OCI-LY7 (cell line): Measurements from ENCODE around the gene USP25. TPM values are rescaled to one million over a fixed set of nuclear protein-coding genes. Genes with fewer than 3 reads are reported as not detected.

ENCODE experiments used
- BruUV-seq: library from RNA; stranded (reverse); fragments of 400-500 nt; replicated peaks from 2 replicates; lab custom pipeline; 2021; lab: Mats Ljungman, UMichigan
- CTCF ChIA-PET: fragments of 300-600 bp; sonication (Branson Sonifier 250); formaldehyde crosslinking; loops from one replicate; lab custom pipeline; 2022; ENCODE audit warnings: antibody characterized with exemption; ENCODE audit not compliant: unreplicated experiment; lab: Charles Lee
- POLR2A ChIA-PET: fragments of 300-600 bp; sonication (Branson Sonifier 250); formaldehyde crosslinking; loops from one replicate; lab custom pipeline; 2022; ENCODE audit warnings: antibody characterized with exemption; lab: Charles Lee
- DNase-seq: peaks from one replicate; pipeline ENCODE4 v3.0.0-alpha.2; 2015; ENCODE audit warnings: low spot score
- H2AFZ ChIP-seq: fragments of 200-600 bp; sonication (generic), shearing (Covaris generic); 2 replicates; pipeline ENCODE4 v1.6.1; 2014; ENCODE audit warnings: mild to moderate bottlenecking, antibody characterized with exemption, low read length, moderate library complexity
- H3K27ac ChIP-seq: fragments of 200-600 bp; sonication (generic); 2 replicates; pipeline ENCODE4 v1.5.1; 2014; ENCODE audit warnings: mixed run types, low read depth, mild to moderate bottlenecking, moderate library complexity, low read length, inconsistent platforms; ENCODE audit not compliant: poor library complexity, severe bottlenecking
- H3K36me3 ChIP-seq: fragments of 200-600 bp; sonication (generic); 2 replicates; pipeline ENCODE4 v1.6.1; 2014; ENCODE audit warnings: mild to moderate bottlenecking, antibody characterized with exemption, low read length, moderate library complexity, mixed read lengths; ENCODE audit not compliant: insufficient read depth
- H3K4me1 ChIP-seq: fragments of 200-600 bp; sonication (generic); 2 replicates; pipeline ENCODE4 v1.5.1; 2014; ENCODE audit warnings: mild to moderate bottlenecking, low read length; ENCODE audit not compliant: insufficient read depth, poor library complexity, severe bottlenecking
- H3K4me2 ChIP-seq: fragments of 200-600 bp; sonication (generic); 2 replicates; pipeline ENCODE4 v1.6.1; 2014; ENCODE audit warnings: mild to moderate bottlenecking, low read length
- H3K4me3 ChIP-seq: fragments of 200-600 bp; sonication (generic); 2 replicates; pipeline ENCODE4 v1.5.1; 2014; ENCODE audit warnings: mild to moderate bottlenecking, low read depth, low read length; ENCODE audit not compliant: poor library complexity, severe bottlenecking
- H3K79me2 ChIP-seq: fragments of 200-600 bp; sonication (generic); 2 replicates; pipeline ENCODE4 v1.6.1; 2016; ENCODE audit warnings: low read depth, mild to moderate bottlenecking, low read length, moderate library complexity, mixed read lengths; ENCODE audit not compliant: insufficient read depth
- H3K9me2 ChIP-seq: fragments of 200-600 bp; sonication (generic); 2 replicates; pipeline ENCODE4 v1.6.1; 2016; ENCODE audit warnings: mild to moderate bottlenecking, low read length, mixed read lengths; ENCODE audit not compliant: insufficient read depth
- H3K9me3 ChIP-seq: fragments of 200-600 bp; sonication (generic); 2 replicates; pipeline ENCODE4 v1.6.1; 2014; ENCODE audit warnings: mild to moderate bottlenecking, mixed run types, low read length, mixed read lengths
- H4K20me1 ChIP-seq: fragments of 200-600 bp; sonication (generic); 2 replicates; pipeline ENCODE4 v1.6.1; 2014; ENCODE audit warnings: mild to moderate bottlenecking, antibody characterized with exemption, low read length, moderate library complexity, mixed read lengths; ENCODE audit not compliant: insufficient read depth
- CTCF ChIP-seq: fragments of 200-600 bp; sonication (generic); conservative IDR thresholded peaks from 2 replicates; pipeline ENCODE4 v1.5.1; 2014; ENCODE audit warnings: mild to moderate bottlenecking, antibody characterized with exemption, low read length, moderate library complexity, mixed read lengths
- EZH2phosphoT487 ChIP-seq: fragments of 200-600 bp; sonication (generic); IDR thresholded peaks from 2 replicates; pipeline ENCODE4 v1.6.1; 2018; ENCODE audit warnings: low read depth, borderline replicate concordance, mild to moderate bottlenecking, mixed run types, antibody characterized with exemption, low read length, moderate library complexity, mixed read lengths
- intact Hi-C: fragments of 100-400 bp; cut with micrococcal nuclease; formaldehyde crosslinking; loops from one replicate; pipeline ENCODE4 v1.10.0; 2022; ENCODE audit not compliant: unreplicated experiment
- total RNA-seq, 2 experiments: library from RNA; depleted of rRNA in 1 of 2; stranded (reverse); fragments of >200 nt in 1 of 2; shearing (Covaris generic) in 1 of 2; gene quantifications; 2 replicates each; pipeline ENCODE4 v1.2.3, GENCODE V29; 2014 to 2022

USP25 gene
- total RNA-seq, 2 experiments from 2014 or later = 25.1 to 28.1 TPM

- POLR2A ChIA-PET = interaction anchor here (0.7 to 1.3 kb wide), 2 partner anchors 10 to 1659 kb away, joined by 3 to 8 read pairs; partner anchors contain the start of gene RBM11
- CTCF ChIA-PET = no interaction called here
- no peak overlapping the region for H3K27ac ChIP-seq
- H3K4me3 ChIP-seq = no peak overlapping the region
- no peaks in the 10 kb centered on the region for H3K79me2 ChIP-seq
- H3K4me2 ChIP-seq = no peak overlapping the region
- TF ChIP-seq EZH2phosphoT487 (no peak), CTCF (no peak)
- BruUV-seq = no TSS peak
- no peaks in the 10 kb centered on the region for H4K20me1 ChIP-seq
- H3K4me1 ChIP-seq = peaks cover 16% of the 10 kb centered on the region
- DNase-seq = no peak
- H2AFZ ChIP-seq = no peak overlapping the region
- intact Hi-C loops = no loop called here
- H3K9me2 ChIP-seq = no peaks in the 10 kb centered on the region
- H3K9me3 ChIP-seq = no peaks in the 10 kb centered on the region
- peaks cover 32% of the 10 kb centered on the region for H3K36me3 ChIP-seq
Observed at GRCh38 chr21:15874615-15875014, 144.8 kb downstream of the USP25 start.

- DNase-seq = no peak
- H3K27ac ChIP-seq = no peak overlapping the region
- peaks cover 14% of the 10 kb centered on the region for H3K4me1 ChIP-seq
- H3K9me3 ChIP-seq = no peaks in the 10 kb centered on the region
- ChIA-PET POLR2A (interaction anchor here (0.7 kb wide), 1 partner anchor 363 kb away, joined by 3 read pairs; no protein-coding TSS in a partner anchor), CTCF (no interaction called here)
- H4K20me1 ChIP-seq = no peaks in the 10 kb centered on the region
- H3K4me2 ChIP-seq = no peak overlapping the region
- H3K9me2 ChIP-seq = no peaks in the 10 kb centered on the region
- H3K36me3 ChIP-seq = peaks cover 33% of the 10 kb centered on the region
- H2AFZ ChIP-seq = no peak overlapping the region
- H3K79me2 ChIP-seq = no peaks in the 10 kb centered on the region
- TF ChIP-seq EZH2phosphoT487 = no peak
- no peak for TF ChIP-seq CTCF
- intact Hi-C loops = no loop called here
- no peak overlapping the region for H3K4me3 ChIP-seq
- no TSS peak for BruUV-seq
Observed at GRCh38 chr21:15875286-15875685, 145.5 kb downstream of the USP25 start.

GRCh38 chr21:15893902-15894301 lies 164.1 kb downstream of the USP25 start:
- H4K20me1 ChIP-seq = no peaks in the 10 kb centered on the region
- no peak overlapping the region for H3K4me3 ChIP-seq
- no TSS peak for BruUV-seq
- no peak overlapping the region for H3K27ac ChIP-seq
- ChIA-PET POLR2A (interaction anchor here (0.7 kb wide), 1 partner anchor 52 kb away, joined by 5 read pairs; no protein-coding TSS in a partner anchor), CTCF (no interaction called here)
- no peak overlapping the region for H2AFZ ChIP-seq
- DNase-seq = no peak
- intact Hi-C loops = loop anchor here (5.0 kb wide), 1 partner anchor 438 kb away; no protein-coding TSS in a partner anchor
- H3K79me2 ChIP-seq = no peaks in the 10 kb centered on the region
- no peaks in the 10 kb centered on the region for H3K9me2 ChIP-seq
- H3K9me3 ChIP-seq = no peaks in the 10 kb centered on the region
- H3K4me1 ChIP-seq = no peaks in the 10 kb centered on the region
- no peaks in the 10 kb centered on the region for H3K36me3 ChIP-seq
- TF ChIP-seq CTCF = no peak
- no peak for TF ChIP-seq EZH2phosphoT487
- no peak overlapping the region for H3K4me2 ChIP-seq
